Stimulated activated effector memory CD8-positive, alpha-beta T cell treated with anti-CD3 and anti-CD28 coated beads, Interleukin-12 subunit alpha, Interleukin-12 subunit beta, amount 100 ng/mL, for 72 hours (primary cell): ENCODE results near the gene TGDS.

ENCODE experiments used
- ATAC-seq: fragments of 150-1000 bp; cut with Tn5 transposase; 2 replicates; pipeline ENCODE4 v1.10.0; 2021
- DNase-seq, 2 donors: peaks; one replicate each; pipeline ENCODE4 v3.0.0; 2021 to 2022; ENCODE audit warnings: low spot score in 2 of 2
- H3K27ac Mint-ChIP-seq: one replicate; pipeline ENCODE4 v1.8.0; 2022; ENCODE audit warnings: mild to moderate bottlenecking, mixed read lengths
- H3K36me3 Mint-ChIP-seq: one replicate; pipeline ENCODE4 v1.8.0; 2022; ENCODE audit warnings: mild to moderate bottlenecking, mixed read lengths
- H3K4me1 Mint-ChIP-seq: one replicate; pipeline ENCODE4 v1.8.0; 2022; ENCODE audit warnings: mixed read lengths
- H3K4me3 Mint-ChIP-seq: one replicate; pipeline ENCODE4 v1.8.0; 2022; ENCODE audit warnings: mild to moderate bottlenecking, mixed read lengths
- H3K9me3 Mint-ChIP-seq: one replicate; pipeline ENCODE4 v1.8.0; 2022; ENCODE audit warnings: mixed read lengths

TGDS gene

GRCh38 chr13:94583926-94584325, 12.0 kb downstream of the TGDS start:
- H3K4me1 Mint-ChIP-seq, result peaks cover 19% of the 10 kb centered on the region
- no peak for DNase-seq
- no peak overlapping the region for H3K27ac Mint-ChIP-seq
- H3K36me3 Mint-ChIP-seq, result peaks cover 100% of the 10 kb centered on the region
- H3K4me3 Mint-ChIP-seq, result no peak overlapping the region
- ATAC-seq, result no peak
- H3K9me3 Mint-ChIP-seq, result no peaks in the 10 kb centered on the region

DNA sequence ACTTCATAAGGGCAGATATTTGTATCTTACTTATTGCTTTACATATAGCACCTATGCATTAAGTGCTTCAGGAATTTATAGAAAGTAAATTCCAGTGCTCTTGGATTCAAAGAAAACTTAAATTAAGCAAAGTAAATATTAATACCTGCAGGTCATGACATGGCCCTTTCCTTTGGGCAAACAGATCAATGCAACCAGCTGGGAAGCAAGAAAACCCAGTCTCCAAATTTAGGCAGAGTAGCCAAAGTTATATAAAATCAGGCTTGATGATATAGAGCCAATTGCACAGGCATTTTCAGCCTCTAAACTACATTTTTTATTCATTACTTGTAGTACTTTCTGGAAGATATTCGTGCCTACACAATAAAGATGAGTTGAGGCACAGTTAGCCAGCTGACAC, 16.9 kb downstream of the TGDS start:
- no peak overlapping the region for H3K4me3 Mint-ChIP-seq
- H3K4me1 Mint-ChIP-seq, result no peaks in the 10 kb centered on the region
- peaks cover 100% of the 10 kb centered on the region for H3K36me3 Mint-ChIP-seq
- ATAC-seq (no peak), DNase-seq (no peak)
- no peaks in the 10 kb centered on the region for H3K9me3 Mint-ChIP-seq
- no peak overlapping the region for H3K27ac Mint-ChIP-seq

- H3K9me3 Mint-ChIP-seq, result no peaks in the 10 kb centered on the region
- no peak for ATAC-seq
- no peak overlapping the region for H3K4me3 Mint-ChIP-seq
- no peaks in the 10 kb centered on the region for H3K4me1 Mint-ChIP-seq
- no peak overlapping the region for H3K27ac Mint-ChIP-seq
- peaks cover 59% of the 10 kb centered on the region for H3K36me3 Mint-ChIP-seq
- no peak for DNase-seq
Observed at GRCh38 chr13:94569615-94570014, 26.3 kb downstream of the TGDS start.

DNA sequence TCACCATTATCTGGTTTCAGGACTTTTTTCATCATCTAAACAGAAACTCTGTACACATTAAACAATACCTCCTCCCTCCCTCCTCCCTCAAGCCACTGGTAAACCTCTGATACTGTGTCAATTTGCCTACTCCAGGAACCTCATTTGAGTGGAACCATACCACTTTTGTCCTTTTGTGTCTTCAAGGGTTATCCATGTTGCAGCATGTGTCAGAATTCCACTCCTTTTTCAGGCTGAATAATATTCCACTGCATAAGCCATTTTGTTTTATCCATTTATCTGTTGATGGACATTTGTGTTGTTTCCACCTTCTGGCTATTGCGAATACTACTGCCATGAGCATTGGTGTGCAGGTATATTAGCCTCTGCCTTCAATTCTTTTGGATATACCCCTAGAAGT, 27.5 kb downstream of the TGDS start:
- Mint-ChIP-seq H3K9me3 (no peaks in the 10 kb centered on the region), H3K4me3 (no peak overlapping the region), H3K27ac (no peak overlapping the region), H3K4me1 (no peaks in the 10 kb centered on the region), H3K36me3 (peaks cover 49% of the 10 kb centered on the region)
- no peak for DNase-seq
- ATAC-seq, result no peak

DNA sequence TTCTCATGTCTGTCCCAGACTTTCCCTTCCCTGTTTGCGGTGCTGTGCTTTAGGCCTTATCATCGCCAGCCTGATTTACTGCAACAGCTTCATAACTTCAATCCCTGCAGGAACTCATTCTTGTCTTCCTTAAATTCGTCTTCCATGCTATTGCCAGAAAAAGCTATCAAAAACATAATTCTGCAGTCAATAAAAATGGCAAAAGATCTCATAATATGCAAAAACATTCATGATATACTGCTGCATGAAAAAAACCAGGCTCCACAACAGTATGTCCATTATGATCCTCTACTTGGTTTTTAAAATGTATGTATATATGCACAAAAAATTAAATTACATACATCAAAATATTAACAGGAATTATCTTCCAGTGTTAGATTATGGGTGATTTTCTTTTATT, 28.4 kb downstream of the TGDS start:
- no peak overlapping the region for H3K27ac Mint-ChIP-seq
- no peak for DNase-seq
- H3K4me3 Mint-ChIP-seq, result no peak overlapping the region
- peaks cover 47% of the 10 kb centered on the region for H3K36me3 Mint-ChIP-seq
- H3K4me1 Mint-ChIP-seq, result no peaks in the 10 kb centered on the region
- no peaks in the 10 kb centered on the region for H3K9me3 Mint-ChIP-seq
- no peak for ATAC-seq

- Mint-ChIP-seq H3K4me3 (no peak overlapping the region), H3K4me1 (peaks cover 10% of the 10 kb centered on the region), H3K36me3 (peaks cover 9% of the 10 kb centered on the region), H3K9me3 (no peaks in the 10 kb centered on the region), H3K27ac (no peak overlapping the region)
- DNase-seq (no peak), ATAC-seq (no peak)
Observed at GRCh38 chr13:94561126-94561525, 34.8 kb downstream of the TGDS start.

DNA sequence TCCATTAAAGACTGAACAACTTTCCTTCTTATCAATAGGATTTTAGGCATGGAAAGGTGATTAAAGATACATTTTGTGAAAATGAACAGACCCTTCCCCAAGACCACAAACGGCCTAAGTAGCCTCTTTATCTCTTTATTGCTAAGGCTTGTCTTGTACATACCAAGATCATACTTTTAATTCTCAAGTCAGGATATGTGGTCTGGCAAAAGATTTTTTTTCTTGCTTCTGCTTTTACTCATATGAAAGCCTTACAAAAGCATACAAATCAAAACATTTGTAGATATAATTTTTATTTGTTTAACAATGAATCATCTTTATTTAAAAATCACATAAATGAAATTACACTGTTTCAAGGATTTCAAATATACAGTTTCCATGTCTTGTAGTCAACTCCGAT, 35.8 kb downstream of the TGDS start:
- H3K27ac Mint-ChIP-seq, result no peak overlapping the region
- H3K4me3 Mint-ChIP-seq, result no peak overlapping the region
- ATAC-seq, result no peak
- H3K36me3 Mint-ChIP-seq, result peaks cover 8% of the 10 kb centered on the region
- no peaks in the 10 kb centered on the region for H3K9me3 Mint-ChIP-seq
- no peak for DNase-seq
- H3K4me1 Mint-ChIP-seq, result peaks cover 10% of the 10 kb centered on the region

GRCh38 chr13:94559222-94559795, 36.6 kb downstream of the TGDS start:
- no peak overlapping the region for H3K27ac Mint-ChIP-seq
- DNase-seq, result no peak
- no peaks in the 10 kb centered on the region for H3K9me3 Mint-ChIP-seq
- H3K36me3 Mint-ChIP-seq, result peaks cover 8% of the 10 kb centered on the region
- no peak overlapping the region for H3K4me3 Mint-ChIP-seq
- peaks cover 10% of the 10 kb centered on the region for H3K4me1 Mint-ChIP-seq
- ATAC-seq, result no peak

DNA sequence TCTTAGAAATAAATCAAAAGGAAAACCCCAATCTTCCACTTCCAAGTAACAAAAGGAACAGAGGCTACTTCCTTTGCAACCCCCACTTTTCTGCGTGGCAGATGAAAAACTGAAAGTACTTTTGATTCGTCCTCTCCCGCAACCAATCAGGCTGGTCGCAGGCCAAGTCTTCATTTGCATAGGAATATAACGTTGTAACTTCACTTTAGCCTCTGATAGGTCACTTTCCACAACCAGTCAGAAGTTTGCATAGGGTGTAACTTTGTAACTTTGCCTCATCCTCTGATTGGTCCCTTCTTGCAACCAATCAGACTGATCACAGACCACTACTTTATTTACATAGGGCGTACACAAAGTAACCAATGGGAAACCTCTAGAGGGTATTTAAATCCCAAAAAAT, 37.2 kb downstream of the TGDS start:
- Mint-ChIP-seq H3K9me3 (no peaks in the 10 kb centered on the region), H3K4me3 (no peak overlapping the region), H3K36me3 (peaks cover 8% of the 10 kb centered on the region), H3K27ac (peak overlapping the region; percentile 45), H3K4me1 (peaks cover 10% of the 10 kb centered on the region)
- ATAC-seq, result peak; percentile 37
- DNase-seq, result no peak

GRCh38 chr13:94557684-94558235, 38.2 kb downstream of the TGDS start:
- H3K9me3 Mint-ChIP-seq, result no peaks in the 10 kb centered on the region
- H3K4me3 Mint-ChIP-seq, result no peak overlapping the region
- peaks cover 10% of the 10 kb centered on the region for H3K4me1 Mint-ChIP-seq
- ATAC-seq (no peak), DNase-seq (no peak)
- no peak overlapping the region for H3K27ac Mint-ChIP-seq
- H3K36me3 Mint-ChIP-seq, result peaks cover under 1% of the 10 kb centered on the region

- peaks cover 10% of the 10 kb centered on the region for H3K4me1 Mint-ChIP-seq
- H3K27ac Mint-ChIP-seq, result no peak overlapping the region
Observed at GRCh38 chr13:94556621-94557020, 39.3 kb downstream of the TGDS start.

GRCh38 chr13:94556041-94556440, 39.9 kb downstream of the TGDS start:
- Mint-ChIP-seq H3K36me3 (no peaks in the 10 kb centered on the region), H3K4me1 (peaks cover 10% of the 10 kb centered on the region), H3K9me3 (no peaks in the 10 kb centered on the region), H3K27ac (no peak overlapping the region), H3K4me3 (no peak overlapping the region)
- ATAC-seq (no peak), DNase-seq (no peak)

More at GRCh38 chr13:94556621-94557020, 39.3 kb downstream of the TGDS start:
- H3K36me3 Mint-ChIP-seq, result no peaks in the 10 kb centered on the region
- no peaks in the 10 kb centered on the region for H3K9me3 Mint-ChIP-seq
- H3K4me3 Mint-ChIP-seq, result no peak overlapping the region
- ATAC-seq (no peak), DNase-seq (no peak)

GRCh38 chr13:94553766-94554165, 42.2 kb downstream of the TGDS start:
- Mint-ChIP-seq H3K27ac (no peak overlapping the region), H3K4me3 (no peak overlapping the region), H3K9me3 (no peaks in the 10 kb centered on the region), H3K36me3 (peaks cover 17% of the 10 kb centered on the region), H3K4me1 (peaks cover 17% of the 10 kb centered on the region)
- DNase-seq, result no peak
- no peak for ATAC-seq

- H3K27ac Mint-ChIP-seq, result no peak overlapping the region
- H3K4me3 Mint-ChIP-seq, result no peak overlapping the region
- ATAC-seq, result no peak
- peaks cover 27% of the 10 kb centered on the region for H3K36me3 Mint-ChIP-seq
- no peak for DNase-seq
- peaks cover 22% of the 10 kb centered on the region for H3K4me1 Mint-ChIP-seq
- no peaks in the 10 kb centered on the region for H3K9me3 Mint-ChIP-seq
Observed at GRCh38 chr13:94552095-94552494, 43.9 kb downstream of the TGDS start.

GRCh38 chr13:94550062-94550738, 45.8 kb downstream of the TGDS start:
- no peak for DNase-seq
- Mint-ChIP-seq H3K4me3 (peak overlapping the region; percentile 76), H3K4me1 (peaks cover 22% of the 10 kb centered on the region)

More at GRCh38 chr13:94550062-94550738, 45.8 kb downstream of the TGDS start:
- peak; percentile 4 for ATAC-seq
- peaks cover 27% of the 10 kb centered on the region for H3K36me3 Mint-ChIP-seq
- H3K9me3 Mint-ChIP-seq, result no peaks in the 10 kb centered on the region
- H3K27ac Mint-ChIP-seq, result peak overlapping the region; percentile 100
